PC-9 (cell line): Measurements from ENCODE around the gene PNCK.

Experiments used
- CTCF ChIP-seq: fragments of 200-600 bp; sonication (generic); conservative IDR thresholded peaks from 2 replicates; pipeline ENCODE4 v1.6.1; 2017; ENCODE audit warnings: mixed run types, antibody characterized with exemption, mild to moderate bottlenecking, moderate library complexity
- EZH2 ChIP-seq: fragments of 200-600 bp; sonication (generic); IDR thresholded peaks from 2 replicates; pipeline ENCODE4 v1.8.0; 2017; ENCODE audit warnings: antibody characterized with exemption, low read depth

GRCh38 chrX:153646620-153647373 lies 26.8 kb downstream of the PNCK start, which contains the start of gene DUSP9:
- no peak for TF ChIP-seq EZH2
- TF ChIP-seq CTCF = no peak
